HEK293T (cell line): ENCODE data around the gene EFNA3.

Source experiments
- ARNT ChIP-seq: fragments of 450-650 bp; IDR thresholded peaks from 2 replicates; pipeline ENCODE4 v1.6.1; 2017; ENCODE audit warnings: mild to moderate bottlenecking
- BHLHE40 ChIP-seq: fragments of 450-650 bp; IDR thresholded peaks from 2 replicates; pipeline ENCODE4 v1.6.1; 2016; ENCODE audit warnings: mild to moderate bottlenecking, moderate library complexity, borderline replicate concordance
- CTBP1 ChIP-seq: fragments of 450-650 bp; IDR thresholded peaks from 2 replicates; pipeline ENCODE4 v1.6.1; 2016; ENCODE audit warnings: borderline replicate concordance
- FOXA1 ChIP-seq: fragments of 450-650 bp; IDR thresholded peaks from 2 replicates; pipeline ENCODE4 v1.6.1; 2016; ENCODE audit warnings: mild to moderate bottlenecking
- FOXK2 ChIP-seq: fragments of 450-650 bp; IDR thresholded peaks from 2 replicates; pipeline ENCODE4 v1.6.1; 2016; ENCODE audit warnings: mild to moderate bottlenecking
- FOXM1 ChIP-seq: fragments of 450-650 bp; IDR thresholded peaks from 2 replicates; pipeline ENCODE4 v1.6.1; 2017; ENCODE audit warnings: mild to moderate bottlenecking, borderline replicate concordance
- NFRKB ChIP-seq: fragments of 450-650 bp; IDR thresholded peaks from 2 replicates; pipeline ENCODE4 v1.6.1; 2016; ENCODE audit warnings: mild to moderate bottlenecking, moderate library complexity
- SP1 ChIP-seq: fragments of 450-650 bp; IDR thresholded peaks from 2 replicates; pipeline ENCODE4 v1.6.1; 2017
- SUZ12 ChIP-seq: fragments of 450-650 bp; IDR thresholded peaks from 2 replicates; pipeline ENCODE4 v1.6.1; 2016; ENCODE audit warnings: mild to moderate bottlenecking
- TARDBP ChIP-seq: fragments of 450-650 bp; IDR thresholded peaks from 2 replicates; pipeline ENCODE4 v1.6.1; 2016
- ZNF384 ChIP-seq: fragments of 450-650 bp; IDR thresholded peaks from 2 replicates; pipeline ENCODE4 v1.6.1; 2016

DNA sequence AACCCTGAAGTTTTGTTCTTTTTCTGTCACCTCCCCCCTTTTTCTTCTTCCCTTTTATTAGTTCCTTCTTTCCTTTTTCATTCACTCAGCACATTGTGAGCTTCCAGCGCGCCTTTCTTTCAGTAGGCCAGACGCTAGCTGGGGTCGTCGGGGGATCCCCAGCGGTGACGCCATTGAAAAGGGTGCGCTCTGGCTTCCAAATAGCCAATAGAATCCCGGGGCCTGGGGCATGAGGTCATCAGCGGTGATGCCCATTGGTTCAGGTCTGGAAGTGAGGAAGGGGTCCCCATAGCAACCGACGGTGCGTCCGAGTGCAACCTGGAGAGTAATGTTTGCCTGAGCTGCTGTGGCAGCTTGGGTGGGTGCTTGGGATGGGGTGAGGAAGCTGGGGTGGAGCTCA lies 6.9 kb upstream of the EFNA3 start:
- no peak for TF ChIP-seq BHLHE40
- TF ChIP-seq ARNT: no peak
- no peak for TF ChIP-seq TARDBP
- TF ChIP-seq FOXM1: no peak
- TF ChIP-seq SP1: no peak
- no peak for TF ChIP-seq FOXA1
- no peak for TF ChIP-seq NFRKB
- no peak for TF ChIP-seq FOXK2
- TF ChIP-seq SUZ12: no peak
- TF ChIP-seq CTBP1: no peak
- no peak for TF ChIP-seq ZNF384
